ENCODE data around the gene DNM3. TPM values are rescaled to one million over a fixed set of nuclear protein-coding genes. Genes with fewer than 3 reads are reported as not detected.
A peak's percentile ranks its signal among the peaks of the same experiment; 100 is the strongest.

DNM3 gene
- polyA plus RNA-seq, 1 donor (not counting 4 experiments of a cell fraction or from before 2014, with no cell fraction given) = 2.0 TPM

GRCh38 chr1:172321451-172321850 is 480.2 kb downstream of the DNM3 start:
- TF ChIP-seq EZH2 (IDR thresholded peaks at IDR 0.05; ENCODE audit: low read length) = no peak
- TF ChIP-seq CTCF (optimal IDR thresholded peaks at IDR 0.05 in 1 of 3, IDR thresholded peaks at IDR 0.05 in 1 of 3, conservative IDR thresholded peaks at IDR 0.05 in 1 of 3; ENCODE audit: extremely low read depth in 1 of 3, insufficient read depth in 2 of 3, low read length in 3 of 3) = no peak
- peaks cover 48% of the 10 kb centered on the region for H3K4me1 ChIP-seq (ENCODE audit: control insufficient read depth, extremely low read depth, insufficient read depth, low read length)

GRCh38 chr1:172322219-172323061 is 481.1 kb downstream of the DNM3 start:
- DNase-seq (ENCODE audit: low read depth, low spot score) (no peak), FAIRE-seq (peak; percentile 58)
- Histone ChIP-seq H3K27ac (ENCODE audit: control insufficient read depth, insufficient read depth, low read length) (peak overlapping the region; percentile 82), H3K27me3 (ENCODE audit: control insufficient read depth, extremely low read depth, insufficient read depth, low read length) (no peaks in the 10 kb centered on the region), H3K9ac (ENCODE audit: control insufficient read depth, extremely low read depth, insufficient read depth, low read length) (peak overlapping the region; percentile 66), H3K9me1 (ENCODE audit: control insufficient read depth, extremely low read depth, insufficient read depth, low read length) (no peaks in the 10 kb centered on the region), H3K4me2 (ENCODE audit: control insufficient read depth, extremely low read depth, insufficient read depth, low read depth, low read length) (peak overlapping the region; percentile 95), H3K4me1 (ENCODE audit: control insufficient read depth, extremely low read depth, insufficient read depth, low read length) (peaks cover 48% of the 10 kb centered on the region), H3K79me2 (ENCODE audit: control insufficient read depth, insufficient read depth, low read length) (no peaks in the 10 kb centered on the region), H3K9me3 (ENCODE audit: control insufficient read depth, low read depth, low read length) (no peaks in the 10 kb centered on the region), H4K20me1 (ENCODE audit: control insufficient read depth, extremely low read depth, insufficient read depth, low read length) (no peaks in the 10 kb centered on the region), H3K4me3 (ENCODE audit: control insufficient read depth in 2 of 3, extremely low read depth in 1 of 3, insufficient read depth in 2 of 3, low read depth in 1 of 3, low read length in 3 of 3) (peak overlapping the region in 2 of 3 experiments; percentile 35 to 59), H3K36me3 (ENCODE audit: control insufficient read depth in 2 of 2, extremely low read depth in 1 of 2, insufficient read depth in 2 of 2, low read length in 2 of 2) (no peaks in the 10 kb centered on the region), H2AFZ (ENCODE audit: control insufficient read depth, low read length) (peak overlapping the region; percentile 41)
- TF ChIP-seq EZH2 (IDR thresholded peaks at IDR 0.05; ENCODE audit: low read length) (no peak), CTCF (optimal IDR thresholded peaks at IDR 0.05 in 1 of 3, IDR thresholded peaks at IDR 0.05 in 1 of 3, conservative IDR thresholded peaks at IDR 0.05 in 1 of 3; ENCODE audit: extremely low read depth in 1 of 3, insufficient read depth in 2 of 3, low read length in 3 of 3) (no peak)
- dilution Hi-C loops (cut with MboI; ENCODE audit: extremely low pct_ligation_motif_present, low sequenced_read_pairs) = no loop called here

More at GRCh38 chr1:172321451-172321850, 480.2 kb downstream of the DNM3 start:
- FAIRE-seq = no peak
- peak overlapping the region; percentile 82 for H3K27ac ChIP-seq (ENCODE audit: control insufficient read depth, insufficient read depth, low read length)
- no peak overlapping the region for H3K9ac ChIP-seq (ENCODE audit: control insufficient read depth, extremely low read depth, insufficient read depth, low read length)
- DNase-seq (ENCODE audit: low read depth, low spot score) = no peak
- H3K27me3 ChIP-seq (ENCODE audit: control insufficient read depth, extremely low read depth, insufficient read depth, low read length) = no peaks in the 10 kb centered on the region
- H3K9me1 ChIP-seq (ENCODE audit: control insufficient read depth, extremely low read depth, insufficient read depth, low read length) = no peaks in the 10 kb centered on the region
- H3K4me2 ChIP-seq (ENCODE audit: control insufficient read depth, extremely low read depth, insufficient read depth, low read depth, low read length) = peak overlapping the region; percentile 9
- dilution Hi-C loops (cut with MboI; ENCODE audit: extremely low pct_ligation_motif_present, low sequenced_read_pairs) = no loop called here
- H3K79me2 ChIP-seq (ENCODE audit: control insufficient read depth, insufficient read depth, low read length) = no peaks in the 10 kb centered on the region
- no peaks in the 10 kb centered on the region for H3K9me3 ChIP-seq (ENCODE audit: control insufficient read depth, low read depth, low read length)
- H3K4me3 ChIP-seq (ENCODE audit: control insufficient read depth in 2 of 3, extremely low read depth in 1 of 3, insufficient read depth in 2 of 3, low read depth in 1 of 3, low read length in 3 of 3) = no peak overlapping the region
- H2AFZ ChIP-seq (ENCODE audit: control insufficient read depth, low read length) = peak overlapping the region; percentile 14
- H3K36me3 ChIP-seq (ENCODE audit: control insufficient read depth in 2 of 2, extremely low read depth in 1 of 2, insufficient read depth in 2 of 2, low read length in 2 of 2) = no peaks in the 10 kb centered on the region
- no peaks in the 10 kb centered on the region for H4K20me1 ChIP-seq (ENCODE audit: control insufficient read depth, extremely low read depth, insufficient read depth, low read length)
